Activated CD4-positive, alpha-beta T cell treated with anti-CD3 and anti-CD28 coated beads for 24 hours (primary cell): ENCODE results near the gene POMP.

ENCODE experiments used
- DNase-seq, 2 donors: peaks; one replicate each; pipeline ENCODE4 v3.0.0-alpha.2; 2020; ENCODE audit warnings: low read depth in 2 of 2

The POMP gene, protein sequence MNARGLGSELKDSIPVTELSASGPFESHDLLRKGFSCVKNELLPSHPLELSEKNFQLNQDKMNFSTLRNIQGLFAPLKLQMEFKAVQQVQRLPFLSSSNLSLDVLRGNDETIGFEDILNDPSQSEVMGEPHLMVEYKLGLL

GRCh38 chr13:28658796-28659620 is at the start of gene POMP:
Gene POMP (plus strand): TSS chr13:28659130. CDS start chr13:28659185, 55 bp downstream.
- DNase-seq: peak; percentile 81 to 83

DNA sequence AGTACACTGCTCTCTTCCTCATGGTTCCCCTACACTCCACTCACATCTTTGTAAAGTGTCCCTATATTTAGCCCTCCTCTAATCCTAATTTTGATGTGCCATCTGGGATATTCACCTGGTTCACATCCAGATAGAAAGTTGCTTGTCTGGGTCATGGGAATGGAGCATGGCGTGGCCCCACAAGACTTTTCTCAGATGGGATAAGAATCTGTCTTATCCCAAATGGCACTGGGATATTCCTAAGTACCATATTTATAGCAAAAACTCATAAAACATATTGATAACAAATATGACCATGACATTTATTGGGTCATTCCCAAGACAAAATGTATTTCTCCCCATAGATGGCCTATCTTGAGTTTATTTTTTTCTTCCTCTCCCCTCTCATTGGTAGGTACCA is 49.5 kb upstream of the POMP start:
- DNase-seq: no peak

DNA sequence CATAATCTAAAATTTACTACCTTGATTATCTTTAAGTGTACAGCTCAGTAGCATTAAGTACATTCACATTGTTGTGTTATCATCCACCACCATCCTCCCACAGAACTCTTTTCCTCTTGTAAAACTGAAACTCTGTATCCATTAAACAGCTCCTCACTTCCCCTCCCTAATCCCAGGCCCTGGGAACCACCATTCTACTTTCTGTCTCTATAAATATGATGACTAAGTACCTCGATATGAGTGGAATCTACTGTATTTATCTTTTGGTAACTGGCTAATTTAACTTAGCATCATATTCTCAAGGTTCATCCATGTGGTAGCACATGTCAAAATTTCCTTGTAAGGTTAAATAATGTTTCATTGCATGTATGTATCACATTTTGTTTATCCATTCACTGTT is 49.0 kb upstream of the POMP start:
- DNase-seq: no peak

DNA sequence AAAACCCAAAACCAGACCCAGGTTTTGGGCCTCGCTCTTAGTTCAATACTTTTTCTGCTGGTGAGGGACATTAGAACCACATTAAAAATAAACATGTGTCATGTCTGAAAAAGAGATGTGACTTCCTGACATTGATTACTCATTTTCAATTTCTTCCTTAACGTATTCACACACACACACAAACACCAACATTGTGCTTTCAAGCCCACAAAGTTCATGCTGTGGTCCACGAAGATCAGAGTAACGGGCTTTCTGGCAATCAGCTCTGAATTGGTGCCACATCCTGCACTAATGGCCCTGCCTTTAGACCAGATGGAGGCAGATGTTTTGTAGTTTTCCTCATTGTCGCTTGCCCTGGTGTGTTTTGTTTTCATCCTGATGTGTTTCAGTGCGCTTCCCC is 47.9 kb upstream of the POMP start:
- DNase-seq: no peak

DNA sequence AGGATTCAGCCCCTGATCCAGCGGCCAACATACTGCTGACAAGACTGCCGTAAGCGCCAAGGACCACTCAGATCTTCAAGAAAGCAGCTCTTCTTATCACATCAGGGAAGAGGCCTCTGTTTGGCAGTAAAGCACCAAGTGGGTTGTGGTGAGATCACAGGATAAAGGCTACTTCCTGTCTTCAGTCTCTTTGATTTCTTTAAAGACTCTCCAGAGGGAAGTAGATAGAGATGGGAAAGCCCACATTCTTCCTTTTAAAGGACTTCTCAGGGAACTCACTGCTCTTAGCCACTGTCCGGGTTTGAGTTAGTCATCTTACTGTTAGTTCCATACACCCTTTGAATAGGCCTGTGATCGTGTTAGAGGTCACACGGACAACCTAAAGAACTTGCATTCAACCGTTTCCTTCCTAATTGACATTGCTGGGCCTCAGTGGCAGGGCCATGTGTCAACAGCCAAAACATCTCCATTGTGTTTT is 47.2 kb upstream of the POMP start:
- no peak for DNase-seq

- DNase-seq: no peak
Measured at GRCh38 chr13:28613562-28613961, 45.4 kb upstream of the POMP start.

DNA sequence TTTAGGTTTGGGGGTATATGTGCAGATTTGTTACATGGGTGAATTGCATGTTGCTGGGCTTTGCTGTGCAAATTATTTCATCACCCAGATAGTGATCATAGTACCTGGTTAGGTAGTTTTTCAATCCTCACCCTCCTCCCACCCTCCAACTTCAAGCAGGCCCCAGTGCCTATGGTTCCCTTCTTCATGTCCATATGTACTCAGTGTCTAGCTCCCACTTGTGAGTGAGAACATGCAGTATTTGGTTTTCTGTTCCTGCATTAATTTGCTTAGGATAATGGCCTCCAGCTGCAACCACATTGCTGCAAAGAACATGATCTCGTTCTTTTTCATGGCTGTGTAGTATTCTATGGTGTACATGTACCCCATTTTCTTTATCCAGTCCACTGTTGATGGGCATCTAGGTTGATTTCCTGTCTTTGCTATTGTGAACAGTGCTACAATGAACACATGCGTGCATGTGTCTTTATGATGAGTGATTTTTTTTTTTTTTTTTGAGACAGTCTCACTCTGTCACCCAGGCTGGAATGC is 42.9 kb upstream of the POMP start:
- DNase-seq: no peak

GRCh38 chr13:28618230-28618994 is 40.5 kb upstream of the POMP start:
- DNase-seq: no peak

DNA sequence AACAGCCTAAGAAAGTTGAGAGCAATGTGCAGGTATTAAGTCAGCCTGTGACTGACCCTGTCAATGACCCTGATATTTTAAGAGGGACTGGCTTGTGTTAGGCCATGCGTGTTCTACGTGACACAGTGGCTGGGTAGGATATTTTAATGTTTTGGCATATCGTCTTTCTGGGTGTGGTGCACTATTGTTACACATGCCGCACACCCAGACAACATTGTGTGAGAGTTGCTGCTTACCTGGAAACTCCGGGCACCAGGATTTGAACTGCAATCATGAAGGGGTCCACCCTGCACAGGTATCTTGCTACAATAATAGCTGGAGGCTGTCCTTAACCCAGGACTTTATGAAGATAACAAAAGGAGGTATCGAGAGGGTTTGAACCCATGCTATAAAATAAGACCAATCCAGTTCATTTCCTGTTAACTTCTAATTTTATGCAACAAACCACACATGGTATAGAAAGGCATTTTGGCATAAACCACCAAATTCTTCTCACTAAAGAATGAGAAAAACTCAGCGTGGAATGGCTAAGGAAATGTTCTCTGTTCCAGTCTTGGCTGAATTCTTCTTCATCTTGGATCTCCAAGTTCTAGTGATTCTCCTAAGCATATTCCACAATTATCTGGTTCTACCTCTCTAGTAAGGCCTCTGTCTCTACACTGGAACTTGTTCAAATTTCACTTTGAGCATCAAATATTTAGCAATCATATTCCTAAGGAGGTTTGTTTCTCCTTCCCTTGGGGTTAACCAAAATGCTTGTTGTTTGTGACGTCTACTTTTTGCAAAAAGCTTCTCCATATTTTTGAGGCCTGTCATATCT is 38.7 kb upstream of the POMP start:
- no peak for DNase-seq

GRCh38 chr13:28621449-28621848 is 37.5 kb upstream of the POMP start:
- DNase-seq: no peak

GRCh38 chr13:28622286-28622685 is 36.6 kb upstream of the POMP start:
- DNase-seq: no peak

DNA sequence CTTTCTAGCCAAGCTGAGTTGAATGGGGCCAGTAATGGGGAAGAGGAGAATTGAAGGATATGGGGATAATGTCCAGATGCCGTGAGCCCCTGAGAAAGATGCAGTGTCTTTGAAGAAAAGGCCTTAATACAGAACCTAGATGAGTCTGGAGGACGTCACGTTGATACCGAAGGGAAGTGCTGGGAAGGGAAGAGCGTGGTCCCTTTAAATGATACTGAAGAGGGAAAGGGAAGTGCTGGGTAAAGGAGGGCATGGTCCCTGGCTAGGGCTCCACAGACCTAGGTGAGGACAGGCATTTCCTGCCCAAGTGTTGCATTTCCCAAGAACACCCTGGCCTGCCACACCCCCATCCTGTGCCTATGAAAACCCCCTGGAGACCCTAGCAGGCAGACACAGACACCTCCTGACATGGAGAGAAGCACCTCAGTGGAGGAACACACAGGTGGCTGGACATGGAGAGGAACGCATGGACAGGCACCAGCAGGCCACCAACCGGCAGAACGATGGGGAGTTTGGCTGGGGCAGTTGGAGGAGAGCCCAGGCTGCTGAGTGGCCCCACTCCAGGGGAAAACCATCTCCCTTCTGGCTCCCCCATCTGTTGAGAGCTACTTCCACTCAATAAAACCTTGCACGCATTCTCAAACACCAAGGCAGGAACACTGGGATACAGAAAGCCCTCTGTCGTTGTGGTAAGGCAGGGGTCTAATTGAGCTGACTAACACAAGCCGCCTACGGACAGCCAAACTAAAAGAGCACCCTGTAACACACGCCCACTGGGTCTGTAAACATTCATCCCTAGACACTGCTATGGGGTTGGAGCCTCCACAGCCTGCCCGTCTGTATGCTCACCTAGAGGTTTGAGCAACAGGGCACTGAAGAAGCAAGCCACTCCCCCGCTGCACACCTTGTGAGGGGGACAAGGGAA is 34.9 kb upstream of the POMP start:
- no peak for DNase-seq

DNA sequence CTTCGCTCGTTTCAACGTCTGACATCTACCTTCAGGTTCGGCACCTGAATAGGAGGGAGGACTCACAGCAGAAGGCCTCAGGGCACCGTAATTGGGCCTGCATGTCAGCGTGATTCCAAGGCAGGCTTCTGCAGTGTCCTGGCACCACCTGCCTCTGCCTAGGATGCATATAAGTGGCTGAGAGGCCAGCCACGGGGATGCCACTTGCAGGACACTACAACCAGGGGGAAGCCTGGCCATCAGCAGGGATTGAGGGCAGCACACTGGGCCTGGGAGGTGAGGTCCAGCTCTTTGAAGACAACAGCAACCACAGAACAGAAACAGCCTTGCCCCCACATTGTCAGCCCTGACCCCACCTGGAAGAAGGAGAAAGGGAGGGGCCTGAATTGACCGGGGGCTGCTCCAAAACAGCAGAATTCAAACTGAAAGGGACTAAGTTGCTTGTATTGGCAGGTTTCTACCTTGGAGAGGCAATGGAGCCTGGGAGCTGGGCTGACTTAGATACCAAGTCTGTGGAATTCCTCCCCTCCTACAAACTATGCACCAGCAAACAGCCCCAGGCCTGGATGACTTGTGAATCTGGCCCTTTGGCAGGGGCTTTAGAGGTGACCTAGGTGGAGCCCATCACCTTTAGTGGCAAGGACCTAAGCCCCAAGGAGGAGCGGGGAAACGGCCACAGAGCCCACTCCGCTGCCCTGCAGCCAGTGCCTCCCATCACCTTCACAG is 34.1 kb upstream of the POMP start:
- DNase-seq: no peak

- DNase-seq: no peak
Measured at GRCh38 chr13:28626266-28626665, 32.7 kb upstream of the POMP start.

DNA sequence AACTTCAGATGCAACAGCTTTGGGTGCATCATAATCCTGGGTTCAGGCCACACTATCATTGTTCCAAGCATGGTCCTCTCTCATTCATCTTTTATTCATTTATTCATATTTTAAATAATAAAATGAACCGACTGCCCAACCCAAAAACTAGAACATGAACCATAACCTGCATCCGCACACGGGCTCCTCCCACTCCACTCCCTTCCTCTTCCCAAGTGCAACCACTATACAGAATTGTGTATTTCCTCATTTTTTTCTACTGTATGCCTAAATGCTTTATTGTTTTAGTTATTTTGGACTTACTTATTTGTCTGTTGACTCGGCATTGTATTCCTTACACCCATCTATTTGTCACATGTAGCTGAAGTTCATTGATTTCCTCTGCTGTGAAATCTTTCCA is 30.7 kb upstream of the POMP start:
- no peak for DNase-seq

DNA sequence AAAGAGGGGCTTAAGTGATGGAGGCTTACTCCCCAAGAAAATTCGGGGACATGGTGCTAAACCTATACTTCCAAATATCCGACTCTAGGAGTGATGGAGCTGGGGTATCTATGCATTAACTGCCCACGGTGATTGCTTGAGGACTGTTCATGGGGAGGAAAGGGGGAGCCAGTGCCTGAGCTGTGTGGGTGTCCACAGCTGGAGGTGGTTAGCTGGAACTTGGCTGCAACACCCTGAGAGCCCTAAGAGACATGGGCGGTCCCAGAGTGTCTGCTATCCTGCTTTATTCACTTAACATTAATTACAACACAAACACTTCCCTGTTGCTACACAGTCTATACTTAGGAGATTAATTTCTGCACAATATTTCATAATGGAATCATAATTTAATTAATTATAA is 28.1 kb upstream of the POMP start:
- DNase-seq: no peak

- DNase-seq: no peak
Measured at GRCh38 chr13:28631801-28632200, 27.1 kb upstream of the POMP start.

DNA sequence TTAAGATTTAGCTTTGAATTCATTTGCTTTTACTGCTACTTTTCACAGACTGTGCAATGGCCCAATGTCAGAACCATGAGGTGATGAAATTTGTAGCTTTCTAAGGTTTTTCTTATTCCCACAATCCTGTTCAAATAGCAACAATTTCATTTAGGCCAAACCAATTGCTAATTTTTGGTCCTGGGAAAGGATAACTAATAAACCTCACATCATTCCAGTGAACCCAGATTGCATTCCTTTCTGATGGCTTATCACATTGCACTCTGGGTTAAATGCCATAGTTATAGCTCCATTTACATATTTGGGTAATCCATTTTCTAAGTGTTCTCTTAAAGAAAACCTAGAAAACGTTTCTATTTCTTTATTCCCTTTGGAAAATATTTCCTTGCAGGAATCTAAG is 22.9 kb upstream of the POMP start:
- no peak for DNase-seq

DNA sequence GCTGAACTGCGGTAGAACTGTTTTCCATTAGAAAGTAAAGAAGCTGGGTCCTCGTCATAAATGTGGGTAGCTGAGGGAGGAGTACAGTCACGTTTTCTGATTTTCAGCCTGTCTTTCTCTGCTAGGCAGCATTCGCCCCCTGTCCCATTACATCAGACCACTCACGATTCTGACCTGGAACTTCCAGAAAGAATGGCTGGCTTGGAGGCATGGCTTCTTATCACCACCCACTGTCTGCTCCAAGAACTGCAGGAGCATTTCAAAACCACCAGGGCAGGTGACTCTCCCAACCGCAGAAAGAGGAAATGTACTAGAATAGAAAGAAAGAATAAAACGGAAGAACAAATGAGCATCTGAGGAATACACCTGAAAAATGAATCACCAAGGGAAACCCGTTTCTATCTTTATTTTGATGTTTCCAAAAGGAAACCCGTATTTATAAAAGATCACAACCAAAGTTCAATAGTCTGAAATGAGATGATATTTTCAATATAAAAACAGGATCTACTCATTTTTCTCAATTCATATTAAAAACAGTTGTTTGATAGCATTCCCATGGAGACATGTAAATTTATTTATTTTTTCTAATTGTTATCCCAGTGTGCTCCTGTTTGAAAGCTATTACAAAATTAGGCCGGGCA is 22.1 kb upstream of the POMP start:
- peak; percentile 33 to 37 for DNase-seq
